MCF 10A (cell line): ENCODE data around the gene SERINC5. TPM values are rescaled to one million over a fixed set of nuclear protein-coding genes. Genes with fewer than 3 reads are reported as not detected.
"Not testable (repeated sequence)": the region's sequence is repeated elsewhere in the genome, so short reads cannot be mapped to it uniquely, and the experiment has no call there.

Experiments used
- BruUV-seq: library from RNA; stranded (reverse); fragments of 400-500 nt; replicated peaks from 2 replicates; lab custom pipeline; 2021; lab: Mats Ljungman, UMichigan
- CTCF ChIA-PET: fragments of 300-600 bp; sonication (Branson Sonifier 250); formaldehyde crosslinking; extraction: SDS; loops from one replicate; lab custom pipeline; 2021; ENCODE audit warnings: antibody characterized with exemption, inconsistent platforms; lab: Yijun Ruan, JAX
- POLR2A ChIA-PET: fragments of 300-600, 350-650 bp; sonication (Branson Sonifier 250); formaldehyde crosslinking; extraction: SDS; loops from one replicate; lab custom pipeline; 2020; ENCODE audit warnings: antibody characterized with exemption, inconsistent platforms; lab: Yijun Ruan, JAX
- DNase-seq: peaks from one replicate; pipeline ENCODE4 v3.0.0-alpha.2; 2018; ENCODE audit not compliant: unreplicated experiment
- H3K27ac Mint-ChIP-seq: one replicate; pipeline ENCODE4 v1.8.0; 2022; ENCODE audit warnings: mild to moderate bottlenecking, low read depth, mixed read lengths; ENCODE audit not compliant: unreplicated experiment
- H3K27me3 Mint-ChIP-seq: one replicate; pipeline ENCODE4 v1.8.0; 2022; ENCODE audit warnings: mixed read lengths; ENCODE audit not compliant: insufficient read depth, unreplicated experiment
- H3K36me3 Mint-ChIP-seq: one replicate; pipeline ENCODE4 v1.8.0; 2022; ENCODE audit warnings: mild to moderate bottlenecking, moderate library complexity, mixed read lengths; ENCODE audit not compliant: insufficient read depth, unreplicated experiment
- H3K4me1 Mint-ChIP-seq: one replicate; pipeline ENCODE4 v1.8.0; 2022; ENCODE audit warnings: mixed read lengths; ENCODE audit not compliant: insufficient read depth, unreplicated experiment
- H3K4me3 Mint-ChIP-seq: one replicate; pipeline ENCODE4 v1.8.0; 2022; ENCODE audit warnings: mild to moderate bottlenecking, moderate library complexity, mixed read lengths; ENCODE audit not compliant: unreplicated experiment
- H3K9me3 Mint-ChIP-seq: one replicate; pipeline ENCODE4 v1.8.0; 2022; ENCODE audit warnings: mixed read lengths; ENCODE audit not compliant: unreplicated experiment
- CTCF ChIP-seq: fragments of 200-600 bp; IDR thresholded peaks from one replicate; pipeline ENCODE4 v1.8.0; 2022; ENCODE audit warnings: antibody characterized with exemption, mild to moderate bottlenecking; ENCODE audit not compliant: unreplicated experiment
- intact Hi-C: fragments of 100-400 bp; cut with micrococcal nuclease; formaldehyde crosslinking; loops from 2 replicates; pipeline ENCODE4 v1.14.1; 2022
- total RNA-seq: library from RNA; stranded (reverse); gene quantifications from 2 replicates; pipeline ENCODE4 v1.2.3, GENCODE V29; 2022

Gene SERINC5
- total RNA-seq, 1 experiment from 2014 or later, result 17.1 TPM

GRCh38 chr5:80184235-80185023 is 71.4 kb downstream of the SERINC5 start:
- no TSS peak for BruUV-seq
- ChIA-PET POLR2A (interaction anchor here (1.2 kb wide), 1 partner anchor 70 kb away, joined by 3 read pairs; no protein-coding TSS in a partner anchor), CTCF (interaction anchor here (0.6 kb wide), 1 partner anchor 40 kb away, joined by 3 read pairs; no protein-coding TSS in a partner anchor)
- Mint-ChIP-seq H3K9me3 (no peaks in the 10 kb centered on the region), H3K27ac (no peak overlapping the region), H3K27me3 (no peaks in the 10 kb centered on the region), H3K4me1 (peaks cover 28% of the 10 kb centered on the region), H3K4me3 (no peak overlapping the region), H3K36me3 (peaks cover 12% of the 10 kb centered on the region)
- no peak for TF ChIP-seq CTCF
- intact Hi-C loops, result no loop called here
- DNase-seq, result peak; percentile 19

- BruUV-seq, H3K4me3 Mint-ChIP-seq, DNase-seq, H3K27me3 Mint-ChIP-seq, intact Hi-C loops, H3K9me3 Mint-ChIP-seq, H3K27ac Mint-ChIP-seq: not testable (repeated sequence)
- H3K4me1 Mint-ChIP-seq, result peaks cover 24% of the 10 kb centered on the region
- ChIA-PET CTCF (interaction anchor here (0.6 kb wide), 1 partner anchor 41 kb away, joined by 3 read pairs; no protein-coding TSS in a partner anchor), POLR2A (interaction anchor here (2.6 kb wide), 1 partner anchor 72 kb away, joined by 12 read pairs; the partner anchor contains the start of gene SERINC5)
- peaks cover 12% of the 10 kb centered on the region for H3K36me3 Mint-ChIP-seq
These were observed 72.1 kb downstream of the SERINC5 start for GRCh38 chr5:80183728-80184234.

GRCh38 chr5:80182809-80183580 is 72.9 kb downstream of the SERINC5 start:
- TF ChIP-seq CTCF, result no peak
- no peaks in the 10 kb centered on the region for H3K9me3 Mint-ChIP-seq
- peaks cover 23% of the 10 kb centered on the region for H3K4me1 Mint-ChIP-seq
- BruUV-seq, result no TSS peak
- intact Hi-C loops, result no loop called here
- H3K36me3 Mint-ChIP-seq, result peaks cover 12% of the 10 kb centered on the region
- no peak overlapping the region for H3K4me3 Mint-ChIP-seq
- no peak overlapping the region for H3K27ac Mint-ChIP-seq
- CTCF ChIA-PET, result interaction anchor here (0.6 to 1.0 kb wide), 3 partner anchors 74 to 671 kb away, joined by 3 to 4 read pairs (median 3); no protein-coding TSS in a partner anchor
- POLR2A ChIA-PET, result interaction anchor here (1.1 to 2.6 kb wide), 2 partner anchors 64 to 72 kb away, joined by 7 to 12 read pairs; partner anchors contain the start of gene SERINC5
- no peaks in the 10 kb centered on the region for H3K27me3 Mint-ChIP-seq
- no peak for DNase-seq

GRCh38 chr5:80181618-80182211 is 74.1 kb downstream of the SERINC5 start:
- Mint-ChIP-seq H3K27ac (no peak overlapping the region), H3K9me3 (no peaks in the 10 kb centered on the region), H3K36me3 (peaks cover 13% of the 10 kb centered on the region), H3K4me1 (peaks cover 22% of the 10 kb centered on the region), H3K4me3 (no peak overlapping the region), H3K27me3 (no peaks in the 10 kb centered on the region)
- BruUV-seq, result no TSS peak
- ChIA-PET CTCF (interaction anchor here (0.6 to 1.0 kb wide), 2 partner anchors 126 to 221 kb away, joined by 3 read pairs; no protein-coding TSS in a partner anchor), POLR2A (interaction anchor here (1.1 to 2.6 kb wide), 2 partner anchors 65 to 74 kb away, joined by 7 to 12 read pairs; partner anchors contain the start of gene SERINC5)
- TF ChIP-seq CTCF, result no peak
- intact Hi-C loops, result no loop called here
- DNase-seq, result peak; percentile 69
